AG09319 (cell line): ENCODE measurements around the gene SLC19A1.
A peak's percentile ranks its signal among the peaks of the same experiment; 100 is the strongest.

Experiments
- DNase-seq: peaks from one replicate; pipeline ENCODE4 v3.0.0-alpha.2; 2010; ENCODE audit warnings: low read depth; ENCODE audit errors: extremely low read depth
- CTCF ChIP-seq: IDR thresholded peaks from 2 replicates; pipeline ENCODE4 v1.5.1; 2011; ENCODE audit warnings: low read depth, mild to moderate bottlenecking, inconsistent platforms, low read length, moderate library complexity

SLC19A1 gene

GRCh38 chr21:45556645-45557615 lies 14.7 kb upstream of the SLC19A1 start:
- no peak for TF ChIP-seq CTCF
- DNase-seq = no peak

GRCh38 chr21:45556302-45556644 lies 14.0 kb upstream of the SLC19A1 start:
- no peak for DNase-seq
- no peak for TF ChIP-seq CTCF

- DNase-seq = peak; percentile 49
- peak; percentile 93 for TF ChIP-seq CTCF
These were observed 13.5 kb upstream of the SLC19A1 start for GRCh38 chr21:45555557-45556301.

- no peak for TF ChIP-seq CTCF
- no peak for DNase-seq
These were observed 13.0 kb upstream of the SLC19A1 start for GRCh38 chr21:45555251-45555556.

GRCh38 chr21:45554477-45555175 lies 12.4 kb upstream of the SLC19A1 start:
- TF ChIP-seq CTCF = peak; percentile 63
- DNase-seq = no peak

GRCh38 chr21:45552696-45553391 lies 10.6 kb upstream of the SLC19A1 start:
- no peak for TF ChIP-seq CTCF
- no peak for DNase-seq
